ENCODE results near the gene DNAL4.

Gene DNAL4

GRCh38 chr22:38823637-38824036 lies 29.7 kb upstream of the DNAL4 start:
- no peaks in the 10 kb centered on the region for H3K27me3 ChIP-seq
- no peak for DNase-seq
- H3K9me3 ChIP-seq, result no peaks in the 10 kb centered on the region
- TF ChIP-seq CTCF (IDR thresholded peaks at IDR 0.05; ENCODE audit: low read depth, low read length), result no peak
- no peaks in the 10 kb centered on the region for H3K4me1 ChIP-seq
- no peaks in the 10 kb centered on the region for H3K36me3 ChIP-seq
- no peak overlapping the region for H3K4me3 ChIP-seq (ENCODE audit: low read depth, low read length)

- no peaks in the 10 kb centered on the region for H3K9me3 ChIP-seq
- no peak overlapping the region for H3K4me3 ChIP-seq (ENCODE audit: low read depth, low read length)
- TF ChIP-seq CTCF (IDR thresholded peaks at IDR 0.05; ENCODE audit: low read depth, low read length), result no peak
- no peak for DNase-seq
- no peaks in the 10 kb centered on the region for H3K27me3 ChIP-seq
- no peaks in the 10 kb centered on the region for H3K4me1 ChIP-seq
- no peaks in the 10 kb centered on the region for H3K36me3 ChIP-seq
These were observed 29.1 kb upstream of the DNAL4 start for GRCh38 chr22:38823076-38823475.

GRCh38 chr22:38820020-38820419 lies 26.1 kb upstream of the DNAL4 start:
- no peak overlapping the region for H3K4me3 ChIP-seq (ENCODE audit: low read depth, low read length)
- H3K36me3 ChIP-seq, result no peaks in the 10 kb centered on the region
- no peaks in the 10 kb centered on the region for H3K27me3 ChIP-seq
- TF ChIP-seq CTCF (IDR thresholded peaks at IDR 0.05; ENCODE audit: low read depth, low read length), result no peak
- DNase-seq, result no peak
- H3K4me1 ChIP-seq, result no peaks in the 10 kb centered on the region
- H3K9me3 ChIP-seq, result no peaks in the 10 kb centered on the region; the same call in 1 of the 2 replicates

- H3K36me3 ChIP-seq, result no peaks in the 10 kb centered on the region
- H3K4me3 ChIP-seq (ENCODE audit: low read depth, low read length), result no peak overlapping the region
- no peaks in the 10 kb centered on the region for H3K27me3 ChIP-seq
- no peaks in the 10 kb centered on the region; the same call in 1 of the 2 replicates for H3K9me3 ChIP-seq
- no peak for TF ChIP-seq CTCF (IDR thresholded peaks at IDR 0.05; ENCODE audit: low read depth, low read length)
- no peak for DNase-seq
- H3K4me1 ChIP-seq, result no peaks in the 10 kb centered on the region
These were observed 25.5 kb upstream of the DNAL4 start for GRCh38 chr22:38819387-38819940.

GRCh38 chr22:38817196-38817595 lies 23.3 kb upstream of the DNAL4 start:
- Histone ChIP-seq H3K27me3 (no peaks in the 10 kb centered on the region), H3K4me3 (ENCODE audit: low read depth, low read length) (no peak overlapping the region), H3K9me3 (no peaks in the 10 kb centered on the region; the same call in 1 of the 2 replicates), H3K36me3 (no peaks in the 10 kb centered on the region), H3K4me1 (no peaks in the 10 kb centered on the region)
- no peak for DNase-seq
- no peak for TF ChIP-seq CTCF (IDR thresholded peaks at IDR 0.05; ENCODE audit: low read depth, low read length)

- DNase-seq, result no peak
- no peaks in the 10 kb centered on the region for H3K36me3 ChIP-seq
- no peaks in the 10 kb centered on the region for H3K27me3 ChIP-seq
- no peak overlapping the region for H3K4me3 ChIP-seq (ENCODE audit: low read depth, low read length)
- peaks cover 2% of the 10 kb centered on the region; the same call in 1 of the 2 replicates for H3K4me1 ChIP-seq
- no peaks in the 10 kb centered on the region; the same call in 1 of the 2 replicates for H3K9me3 ChIP-seq
- no peak for TF ChIP-seq CTCF (IDR thresholded peaks at IDR 0.05; ENCODE audit: low read depth, low read length)
These were observed 21.9 kb upstream of the DNAL4 start for GRCh38 chr22:38815842-38816241.

Data from BE2C (cell line).